CD4-positive, alpha-beta memory T cell (primary cell): ENCODE measurements around the gene OTOA. TPM values are rescaled to one million over a fixed set of nuclear protein-coding genes. Genes with fewer than 3 reads are reported as not detected.
"Not testable (repeated sequence)": the region's sequence is repeated elsewhere in the genome, so short reads cannot be mapped to it uniquely, and the experiment has no call there.

Experiments
- CTCF ChIA-PET: fragments of 350-600 bp; sonication (Branson Sonifier 250); formaldehyde crosslinking; loops from one replicate; lab custom pipeline; 2021; ENCODE audit warnings: inconsistent platforms; ENCODE audit not compliant: partially characterized antibody; lab: Charles Lee
- POLR2A ChIA-PET: fragments of 350-600 bp; sonication (Branson Sonifier 250); formaldehyde crosslinking; loops from one replicate; lab custom pipeline; 2021; ENCODE audit not compliant: partially characterized antibody; lab: Charles Lee
- DNase-seq, 5 donors: peaks; one replicate each; pipeline versions ENCODE4 v3.0.0 to v3.0.0-alpha.2; 2020 to 2022; ENCODE audit warnings: mixed read lengths in 1 of 5
- H3K27ac ChIP-seq: one replicate; pipeline ENCODE4 v1.7.0; 2013; ENCODE audit warnings: low read depth, low read length
- H3K27me3 ChIP-seq: 2 replicates; pipeline ENCODE4 v1.7.0; 2013; ENCODE audit warnings: mild to moderate bottlenecking, low read length, moderate library complexity; ENCODE audit not compliant: insufficient read depth
- H3K36me3 ChIP-seq: 2 replicates; pipeline ENCODE4 v1.7.0; 2013; ENCODE audit warnings: mild to moderate bottlenecking, low read length, moderate library complexity; ENCODE audit not compliant: insufficient read depth
- H3K4me1 ChIP-seq: 2 replicates; pipeline ENCODE4 v1.7.0; 2013; ENCODE audit warnings: mild to moderate bottlenecking, low read length, moderate library complexity; ENCODE audit not compliant: insufficient read depth
- H3K4me3 ChIP-seq, 2 donors: one replicate each; pipeline ENCODE4 v1.7.0; 2013; ENCODE audit warnings: low read length in 2 of 2, mild to moderate bottlenecking in 1 of 2
- H3K9me3 ChIP-seq, 2 donors: one replicate each; pipeline ENCODE4 v1.7.0; 2013; ENCODE audit warnings: low read length in 2 of 2, control low read depth in 1 of 2; ENCODE audit not compliant: control insufficient read depth in 1 of 2
- H3K27ac Mint-ChIP-seq, 7 donors: one replicate each; pipeline ENCODE4 v1.8.0; 2020 to 2021; ENCODE audit warnings: mixed read lengths in 7 of 7, mild to moderate bottlenecking in 6 of 7, inconsistent platforms in 3 of 7, moderate library complexity in 3 of 7
- H3K27me3 Mint-ChIP-seq, 2 donors: one replicate each; pipeline ENCODE4 v1.8.0; 2020 to 2021; ENCODE audit warnings: mixed read lengths in 2 of 2
- H3K36me3 Mint-ChIP-seq, 2 donors: one replicate each; pipeline ENCODE4 v1.8.0; 2020 to 2021; ENCODE audit warnings: mixed read lengths in 2 of 2, inconsistent platforms in 1 of 2, mild to moderate bottlenecking in 1 of 2
- H3K4me1 Mint-ChIP-seq, 4 donors: one replicate each; pipeline ENCODE4 v1.8.0; 2020 to 2021; ENCODE audit warnings: mixed read lengths in 4 of 4, mild to moderate bottlenecking in 1 of 4
- H3K4me3 Mint-ChIP-seq, 8 donors: one replicate each; pipeline ENCODE4 v1.8.0; 2020 to 2021; ENCODE audit warnings: mixed read lengths in 8 of 8, mild to moderate bottlenecking in 7 of 8, moderate library complexity in 6 of 8, inconsistent platforms in 3 of 8
- H3K9me3 Mint-ChIP-seq, 8 donors: one replicate each; pipeline ENCODE4 v1.8.0; 2020 to 2021; ENCODE audit warnings: mixed read lengths in 8 of 8, mild to moderate bottlenecking in 5 of 8, inconsistent platforms in 3 of 8, moderate library complexity in 1 of 8
- intact Hi-C: fragments of 100-400 bp; cut with micrococcal nuclease; formaldehyde crosslinking; loops from one replicate; pipeline ENCODE4 v1.15.1; 2023
- polyA plus RNA-seq, 2 donors: library from polyadenylated mRNA; unstranded; fragments of 300-500 nt; fragmentation: Illumina TruSeq; gene quantifications; one replicate each; pipeline ENCODE4 v1.2.3, GENCODE V29; 2021
- total RNA-seq, 2 experiments: library from RNA; stranded (reverse); gene quantifications; one replicate each; pipeline ENCODE4 v1.2.3, GENCODE V29; 2021

OTOA gene
- total and polyA plus RNA-seq, 4 experiments from 2014 or later: 0.11 to 0.17 TPM; not detected in 2

GRCh38 chr16:21659124-21659523, 4.6 kb upstream of the OTOA start:
- Mint-ChIP-seq H3K4me3 (no peak overlapping the region), H3K36me3 (peaks cover 8 to 26% of the 10 kb centered on the region in 2 donors), H3K4me1 (peaks cover 26 to 62% (median 42%) of the 10 kb centered on the region in 4 donors), H3K27ac (peak overlapping the region in 2 of 7 donors; percentile 3 to 29), H3K9me3 (no peaks in the 10 kb centered on the region), H3K27me3 (peaks cover 0 to 1% of the 10 kb centered on the region in 2 donors)
- H3K36me3 ChIP-seq: peaks cover 16% of the 10 kb centered on the region
- intact Hi-C loops: loop anchor here (10.0 kb wide), 1 partner anchor 146 kb away; no protein-coding TSS in a partner anchor
- H3K9me3 ChIP-seq: no peaks in the 10 kb centered on the region
- CTCF ChIA-PET: interaction anchor here (1.0 to 3.6 kb wide), 7 partner anchors 9 to 55 kb away, joined by 3 to 161 read pairs (median 7); no protein-coding TSS in a partner anchor
- H3K27me3 ChIP-seq: no peaks in the 10 kb centered on the region
- DNase-seq: no peak
- no peak overlapping the region for H3K4me3 ChIP-seq
- H3K4me1 ChIP-seq: peaks cover 38% of the 10 kb centered on the region
- H3K27ac ChIP-seq: no peak overlapping the region
- POLR2A ChIA-PET: interaction anchor here (1.2 to 1.6 kb wide), 3 partner anchors 11 to 37 kb away, joined by 3 read pairs; no protein-coding TSS in a partner anchor

- Histone ChIP-seq H3K4me1 (peaks cover 25% of the 10 kb centered on the region), H3K36me3 (no peaks in the 10 kb centered on the region), H3K4me3 (no peak overlapping the region), H3K9me3 (no peaks in the 10 kb centered on the region), H3K27ac (no peak overlapping the region), H3K27me3 (no peaks in the 10 kb centered on the region)
- Mint-ChIP-seq H3K4me3 (peak overlapping the region in 2 of 8 donors; percentile 5 to 35), H3K27ac (no peak overlapping the region), H3K4me1 (peaks cover 12 to 33% (median 20%) of the 10 kb centered on the region in 4 donors), H3K27me3 (peaks cover 0 to 1% of the 10 kb centered on the region in 2 donors), H3K36me3 (no peaks in the 10 kb centered on the region), H3K9me3 (no peaks in the 10 kb centered on the region)
- DNase-seq: no peak
- ChIA-PET POLR2A (interaction anchor here (0.7 to 1.2 kb wide), 3 partner anchors 17 to 19 kb away, joined by 3 read pairs; no protein-coding TSS in a partner anchor), CTCF (interaction anchor here (1.2 to 3.4 kb wide), 4 partner anchors 8 to 43 kb away, joined by 4 to 15 read pairs (median 4); no protein-coding TSS in a partner anchor)
- intact Hi-C loops: loop anchor here (2.0 kb wide), 1 partner anchor 38 kb away; no protein-coding TSS in a partner anchor
Observed at GRCh38 chr16:21664801-21665492, 1.2 kb downstream of the OTOA start.

- H3K9me3 Mint-ChIP-seq: no peaks in the 10 kb centered on the region
- peaks cover 2 to 3% of the 10 kb centered on the region in 2 donors for H3K27me3 Mint-ChIP-seq
- H3K4me1 Mint-ChIP-seq: peaks cover 3 to 20% (median 9%) of the 10 kb centered on the region in 4 donors
- intact Hi-C loops: no loop called here
- no peak overlapping the region for H3K4me3 ChIP-seq
- peaks cover 12% of the 10 kb centered on the region for H3K4me1 ChIP-seq
- CTCF ChIA-PET: interaction anchor here (1.1 to 3.4 kb wide), 4 partner anchors 9 to 41 kb away, joined by 3 to 15 read pairs (median 6); no protein-coding TSS in a partner anchor
- no peaks in the 10 kb centered on the region for H3K36me3 ChIP-seq
- H3K27me3 ChIP-seq: no peaks in the 10 kb centered on the region
- no peaks in the 10 kb centered on the region for H3K36me3 Mint-ChIP-seq
- no peaks in the 10 kb centered on the region for H3K9me3 ChIP-seq
- no peak overlapping the region for H3K27ac Mint-ChIP-seq
- DNase-seq: no peak
- no peak overlapping the region for H3K27ac ChIP-seq
- POLR2A ChIA-PET: no interaction called here
- H3K4me3 Mint-ChIP-seq: no peak overlapping the region
Observed at GRCh38 chr16:21666772-21667171, 3.0 kb downstream of the OTOA start.

GRCh38 chr16:21667575-21667974, 3.8 kb downstream of the OTOA start:
- no peaks in the 10 kb centered on the region for H3K9me3 ChIP-seq
- H3K4me3 ChIP-seq: no peak overlapping the region
- H3K4me1 ChIP-seq: peaks cover 9% of the 10 kb centered on the region
- no peak overlapping the region for H3K27ac ChIP-seq
- Mint-ChIP-seq H3K27me3 (peaks cover 2 to 3% of the 10 kb centered on the region in 2 donors), H3K36me3 (no peaks in the 10 kb centered on the region), H3K9me3 (no peaks in the 10 kb centered on the region), H3K4me1 (peaks cover 2 to 17% (median 5%) of the 10 kb centered on the region in 4 donors), H3K27ac (no peak overlapping the region), H3K4me3 (no peak overlapping the region)
- POLR2A ChIA-PET: no interaction called here
- CTCF ChIA-PET: interaction anchor here (1.5 to 3.4 kb wide), 2 partner anchors 10 to 41 kb away, joined by 6 to 15 read pairs; no protein-coding TSS in a partner anchor
- DNase-seq: no peak
- intact Hi-C loops: no loop called here
- H3K27me3 ChIP-seq: no peaks in the 10 kb centered on the region
- H3K36me3 ChIP-seq: no peaks in the 10 kb centered on the region

GRCh38 chr16:21673469-21673868, 9.7 kb downstream of the OTOA start:
- intact Hi-C loops: no loop called here
- POLR2A ChIA-PET: no interaction called here

GRCh38 chr16:21674456-21674855, 10.7 kb downstream of the OTOA start:
- H3K36me3 ChIP-seq, H3K27me3 Mint-ChIP-seq, H3K36me3 Mint-ChIP-seq, H3K4me3 ChIP-seq, H3K4me3 Mint-ChIP-seq, DNase-seq, H3K4me1 Mint-ChIP-seq, POLR2A ChIA-PET, H3K9me3 ChIP-seq, H3K4me1 ChIP-seq, CTCF ChIA-PET, H3K27me3 ChIP-seq, H3K27ac ChIP-seq, H3K27ac Mint-ChIP-seq, intact Hi-C loops: not testable (repeated sequence)
- H3K9me3 Mint-ChIP-seq: peaks cover 0 to 16% (median 0%) of the 10 kb centered on the region in 8 donors

More at GRCh38 chr16:21673469-21673868, 9.7 kb downstream of the OTOA start:
- no peak overlapping the region for H3K27ac Mint-ChIP-seq
- Histone ChIP-seq H3K4me3 (no peak overlapping the region), H3K4me1 (no peaks in the 10 kb centered on the region), H3K27ac (no peak overlapping the region), H3K9me3 (no peaks in the 10 kb centered on the region), H3K27me3 (no peaks in the 10 kb centered on the region), H3K36me3 (no peaks in the 10 kb centered on the region)
- no peaks in the 10 kb centered on the region for H3K4me1 Mint-ChIP-seq
- H3K36me3 Mint-ChIP-seq: peaks cover 0 to 8% of the 10 kb centered on the region in 2 donors
- peaks cover 0 to 16% (median 0%) of the 10 kb centered on the region in 8 donors for H3K9me3 Mint-ChIP-seq
- no peak for DNase-seq
- CTCF ChIA-PET: interaction anchor here (1.2 to 1.8 kb wide), 3 partner anchors 12 to 35 kb away, joined by 3 to 7 read pairs (median 3); no protein-coding TSS in a partner anchor
- no peak overlapping the region for H3K4me3 Mint-ChIP-seq
- H3K27me3 Mint-ChIP-seq: peaks cover 1 to 2% of the 10 kb centered on the region in 2 donors

GRCh38 chr16:21680714-21681113, 16.9 kb downstream of the OTOA start:
- CTCF ChIA-PET: interaction anchor here (1.1 to 3.3 kb wide), 4 partner anchors 19 to 45 kb away, joined by 3 to 9 read pairs (median 4); no protein-coding TSS in a partner anchor
- H3K9me3 Mint-ChIP-seq, H3K4me1 ChIP-seq, H3K9me3 ChIP-seq, H3K27me3 ChIP-seq, intact Hi-C loops, H3K4me1 Mint-ChIP-seq, POLR2A ChIA-PET, H3K27me3 Mint-ChIP-seq, H3K4me3 Mint-ChIP-seq, H3K36me3 Mint-ChIP-seq, H3K36me3 ChIP-seq, H3K4me3 ChIP-seq, H3K27ac ChIP-seq, H3K27ac Mint-ChIP-seq, DNase-seq: not testable (repeated sequence)
